SH-SY5Y (cell line): ENCODE results near the gene SMARCB1.

ENCODE experiments used
- GATA2 ChIP-seq: IDR thresholded peaks from 2 replicates; pipeline ENCODE4 v1.6.1; 2011; ENCODE audit warnings: mild to moderate bottlenecking, low read depth, low read length
- GATA3 ChIP-seq: IDR thresholded peaks from 2 replicates; pipeline ENCODE4 v1.6.1; 2011; ENCODE audit warnings: low read depth, mild to moderate bottlenecking, low read length, moderate library complexity

DNA sequence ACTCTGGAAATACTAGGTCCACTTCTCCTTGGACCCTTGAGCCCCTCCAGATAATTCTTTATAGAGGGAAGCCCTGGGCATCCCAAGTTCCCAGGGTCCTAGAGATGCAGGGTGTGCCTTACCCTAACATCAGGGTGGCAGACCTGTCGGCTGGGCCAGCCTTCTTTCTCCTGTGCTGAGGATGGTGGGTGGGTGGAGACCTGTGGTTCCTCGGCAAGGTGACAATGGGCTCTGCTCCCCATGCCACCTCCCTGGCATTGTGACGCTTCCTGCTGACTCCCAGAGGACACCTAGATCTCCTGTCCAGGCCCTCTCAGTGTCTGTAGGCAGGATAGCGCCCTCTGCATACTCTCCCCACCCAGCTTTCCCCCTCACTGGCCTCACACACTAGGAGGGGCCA, 55.8 kb downstream of the SMARCB1 start:
- TF ChIP-seq GATA2 = no peak
- TF ChIP-seq GATA3 = no peak
